Stimulated activated CD8-positive, alpha-beta memory T cell treated with anti-CD3 and anti-CD28 coated beads, Interleukin-7, amount 100 ng/mL, for 4 hours (primary cell): ENCODE results near the gene EDEM1.
"Not testable (repeated sequence)": the region's sequence is repeated elsewhere in the genome, so short reads cannot be mapped to it uniquely, and the experiment has no call there.

Experiments used
- DNase-seq, 2 donors: peaks; one replicate each; pipeline ENCODE4 v3.0.0-alpha.2; 2020; ENCODE audit warnings: low read depth in 2 of 2

Gene EDEM1

DNA sequence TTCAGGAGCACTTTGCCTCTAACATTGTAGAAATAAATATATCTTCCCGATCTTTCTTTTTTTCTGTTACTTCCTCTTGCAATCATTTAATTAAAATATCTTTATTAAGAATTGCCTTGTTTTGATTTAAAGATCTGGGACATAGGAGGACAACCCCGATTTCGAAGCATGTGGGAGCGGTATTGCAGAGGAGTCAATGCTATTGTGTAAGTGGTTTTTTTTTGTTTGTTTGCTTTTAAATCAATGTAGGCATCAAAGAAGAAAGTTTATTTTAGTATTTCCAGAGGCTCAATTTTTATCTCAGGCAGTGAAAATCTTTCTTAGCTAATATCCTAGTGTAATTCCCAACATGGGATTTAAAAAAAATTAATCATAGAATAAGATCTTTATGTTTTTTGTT lies 15.5 kb upstream of the EDEM1 start:
- no peak for DNase-seq

DNA sequence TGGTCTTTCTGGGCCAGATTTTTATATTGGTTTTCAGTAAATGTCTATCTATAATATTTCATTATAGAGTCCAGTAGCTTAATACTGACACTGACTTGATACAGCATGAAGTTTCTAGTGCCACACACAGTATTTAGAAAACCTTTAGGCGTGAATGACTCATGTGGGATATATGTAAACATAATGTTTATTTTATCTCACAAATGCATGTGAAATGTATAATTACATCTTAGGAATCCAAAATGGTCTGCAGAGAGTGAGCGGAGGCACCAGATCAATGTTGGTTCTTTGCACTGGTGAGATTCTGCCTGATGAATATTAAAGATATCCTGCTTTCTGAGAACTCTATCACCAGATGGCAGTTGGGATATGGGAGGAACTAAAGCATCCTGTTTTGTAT lies 8.5 kb upstream of the EDEM1 start:
- DNase-seq, result not testable (repeated sequence)

DNA sequence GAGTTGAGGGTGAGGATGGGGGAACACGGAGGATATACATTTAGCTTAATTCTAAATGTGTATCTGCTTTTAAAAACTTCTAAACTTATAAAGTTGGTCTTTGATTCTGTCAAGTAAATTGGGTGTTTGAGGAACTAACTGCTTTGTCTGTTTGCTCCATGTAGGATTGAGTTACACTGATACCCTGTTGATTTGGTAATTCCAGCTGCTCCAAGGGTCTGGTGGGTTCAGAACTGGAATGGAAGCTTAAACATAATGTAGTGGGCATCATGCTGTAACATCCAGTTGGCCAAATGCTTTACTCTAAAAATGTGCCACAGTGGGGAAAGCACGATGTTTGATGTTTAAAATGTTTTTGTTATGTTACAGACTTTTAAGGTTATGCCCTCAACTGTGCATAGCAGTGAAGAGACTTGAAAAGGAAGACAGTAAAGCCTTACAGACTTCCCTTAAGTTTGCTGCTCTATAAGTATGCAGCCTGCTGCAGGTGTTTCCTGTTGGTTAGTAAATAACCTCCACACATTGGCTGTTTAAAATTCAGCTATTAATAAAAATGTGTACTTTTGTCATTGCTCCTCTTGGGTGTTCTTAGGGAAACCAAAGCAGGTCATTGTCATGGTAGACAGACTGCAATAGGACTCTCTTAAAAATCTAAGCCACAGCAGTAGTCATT lies 5.9 kb upstream of the EDEM1 start:
- DNase-seq, result no peak

DNA sequence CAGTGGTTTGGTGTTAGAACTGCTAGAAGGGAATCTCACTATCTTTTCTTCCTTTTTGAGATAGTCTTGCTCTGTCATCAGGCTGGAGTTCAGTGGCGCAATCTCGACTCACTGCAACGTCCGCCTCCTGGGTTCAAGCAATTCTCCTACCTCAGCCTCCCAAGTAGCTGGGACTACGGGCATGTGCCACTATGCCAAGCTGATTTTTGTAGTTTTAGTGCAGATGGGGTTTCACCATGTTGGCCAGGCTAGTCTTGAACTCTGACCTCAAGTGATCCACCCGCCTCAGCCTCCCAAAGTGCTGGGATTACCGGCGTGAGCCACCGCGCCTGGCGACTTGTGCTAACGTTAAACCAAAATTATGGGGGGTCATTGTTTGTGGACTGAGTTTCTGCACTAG lies 3.8 kb upstream of the EDEM1 start:
- DNase-seq, result not testable (repeated sequence)

DNA sequence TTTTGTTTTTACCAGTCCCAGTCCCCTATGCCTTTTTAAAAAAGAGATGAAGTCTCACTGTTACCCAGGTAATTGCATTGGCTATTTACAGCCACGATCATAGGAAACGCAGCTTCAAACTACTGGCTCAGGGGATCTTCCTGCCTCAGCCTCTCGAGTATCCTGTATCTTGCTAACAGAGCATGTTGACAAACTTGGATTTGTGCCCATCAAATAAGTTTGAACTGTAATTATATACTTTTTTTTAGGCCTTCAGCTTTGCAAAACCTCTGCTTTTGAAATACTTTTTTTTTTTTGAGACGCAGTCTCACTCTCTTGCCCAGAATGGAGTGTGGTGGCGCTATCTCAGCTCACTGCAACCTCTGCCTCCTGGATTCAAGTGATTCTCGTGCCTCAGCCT lies 3.0 kb upstream of the EDEM1 start:
- DNase-seq, result no peak

DNA sequence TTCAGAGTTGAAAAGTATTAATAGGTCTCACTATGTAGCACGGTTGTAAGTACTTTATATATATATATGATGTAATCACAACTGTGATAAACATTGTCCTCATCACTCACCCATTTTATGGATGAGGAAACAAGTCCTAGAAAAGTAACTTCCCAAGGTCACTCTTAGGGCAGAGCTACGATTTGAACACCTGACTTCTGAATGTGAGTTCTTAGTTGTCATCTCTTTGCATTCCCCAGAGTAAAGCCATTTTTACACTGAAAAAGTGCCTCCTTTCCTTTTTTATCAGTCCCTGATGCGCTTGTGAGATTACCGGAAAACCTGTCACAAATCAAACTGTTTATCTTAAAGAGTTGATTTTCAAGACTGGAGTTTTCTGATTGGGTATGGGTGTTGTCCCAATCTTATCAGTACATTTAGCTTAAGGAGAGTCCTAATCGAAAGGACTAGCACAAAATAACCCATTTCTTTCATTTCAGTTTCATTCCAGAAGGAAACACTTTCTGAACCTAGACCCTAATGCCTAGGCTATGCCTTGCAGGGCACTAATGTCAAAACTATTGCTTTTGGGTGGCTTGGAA lies 2.3 kb upstream of the EDEM1 start:
- no peak for DNase-seq

DNA sequence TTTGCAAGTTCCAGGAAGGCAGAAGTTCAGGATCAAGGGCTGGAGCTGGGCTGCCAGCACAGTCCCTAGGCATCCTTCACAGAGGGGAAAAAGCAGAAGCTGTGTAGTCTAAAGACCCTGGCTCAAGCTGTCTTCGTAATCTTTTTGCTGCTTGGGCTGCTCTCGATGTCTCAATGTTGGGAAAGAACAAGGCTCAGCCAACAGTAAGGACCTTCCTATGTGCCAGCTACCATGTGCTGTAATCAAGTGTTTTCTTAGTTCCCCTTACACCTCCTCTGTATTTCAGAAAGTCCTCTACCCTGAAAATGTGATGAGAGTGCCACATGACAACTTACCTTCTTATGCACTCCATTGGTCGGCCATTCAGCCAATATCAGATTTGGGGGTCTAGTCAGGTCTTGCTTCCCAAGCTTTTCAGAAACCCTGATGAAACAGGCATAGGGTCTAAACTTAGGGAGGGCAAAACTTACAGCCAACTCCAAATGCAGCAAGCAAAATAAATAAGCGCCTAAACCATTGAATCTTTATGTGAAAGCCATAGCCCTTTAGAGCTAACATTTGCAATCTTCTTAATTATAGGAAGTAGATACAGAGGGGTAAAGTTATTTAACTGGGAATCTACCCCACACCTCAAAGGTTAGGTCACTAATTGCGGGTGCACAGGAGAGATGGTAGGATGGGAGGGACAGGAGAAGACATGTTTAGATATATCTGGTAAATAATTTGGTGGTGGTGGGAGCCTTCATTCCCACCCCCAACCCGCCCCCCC lies 1.2 kb upstream of the EDEM1 start:
- DNase-seq, result no peak

DNA sequence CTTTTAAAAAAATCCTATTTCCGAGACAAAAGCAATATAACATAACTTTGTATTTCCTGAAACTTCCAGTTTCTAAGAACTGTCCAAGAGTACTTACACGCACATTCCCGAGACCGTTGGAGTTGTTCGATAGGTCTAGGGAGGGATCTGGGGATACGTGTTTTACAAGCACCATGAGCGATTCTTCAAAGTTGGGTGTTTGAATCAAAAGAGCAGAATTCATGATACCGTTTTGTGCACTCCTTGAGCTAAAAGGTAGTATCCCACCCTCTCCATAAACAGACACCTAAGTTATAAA lies 700 bp upstream of the EDEM1 start:
- DNase-seq, result no peak

DNA sequence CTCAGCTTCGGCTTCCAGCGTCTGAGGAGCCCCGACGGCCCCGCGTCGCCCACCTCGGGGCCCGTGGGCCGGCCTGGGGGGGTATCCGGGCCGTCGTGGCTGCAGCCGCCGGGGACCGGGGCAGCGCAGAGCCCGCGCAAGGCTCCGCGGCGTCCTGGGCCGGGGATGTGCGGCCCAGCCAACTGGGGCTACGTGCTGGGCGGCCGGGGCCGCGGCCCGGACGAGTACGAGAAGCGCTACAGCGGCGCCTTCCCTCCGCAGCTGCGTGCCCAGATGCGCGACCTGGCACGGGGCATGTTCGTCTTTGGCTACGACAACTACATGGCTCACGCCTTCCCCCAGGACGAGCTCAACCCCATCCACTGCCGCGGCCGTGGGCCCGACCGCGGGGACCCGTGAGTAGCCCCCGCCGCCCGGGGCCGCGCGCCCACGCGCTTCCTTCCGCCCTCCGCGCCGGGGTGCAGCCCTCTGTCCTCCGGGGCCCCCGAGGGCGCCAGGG lies 462 bp downstream of the EDEM1 start:
- DNase-seq, result peak in 1 of 2 donors; percentile 57

DNA sequence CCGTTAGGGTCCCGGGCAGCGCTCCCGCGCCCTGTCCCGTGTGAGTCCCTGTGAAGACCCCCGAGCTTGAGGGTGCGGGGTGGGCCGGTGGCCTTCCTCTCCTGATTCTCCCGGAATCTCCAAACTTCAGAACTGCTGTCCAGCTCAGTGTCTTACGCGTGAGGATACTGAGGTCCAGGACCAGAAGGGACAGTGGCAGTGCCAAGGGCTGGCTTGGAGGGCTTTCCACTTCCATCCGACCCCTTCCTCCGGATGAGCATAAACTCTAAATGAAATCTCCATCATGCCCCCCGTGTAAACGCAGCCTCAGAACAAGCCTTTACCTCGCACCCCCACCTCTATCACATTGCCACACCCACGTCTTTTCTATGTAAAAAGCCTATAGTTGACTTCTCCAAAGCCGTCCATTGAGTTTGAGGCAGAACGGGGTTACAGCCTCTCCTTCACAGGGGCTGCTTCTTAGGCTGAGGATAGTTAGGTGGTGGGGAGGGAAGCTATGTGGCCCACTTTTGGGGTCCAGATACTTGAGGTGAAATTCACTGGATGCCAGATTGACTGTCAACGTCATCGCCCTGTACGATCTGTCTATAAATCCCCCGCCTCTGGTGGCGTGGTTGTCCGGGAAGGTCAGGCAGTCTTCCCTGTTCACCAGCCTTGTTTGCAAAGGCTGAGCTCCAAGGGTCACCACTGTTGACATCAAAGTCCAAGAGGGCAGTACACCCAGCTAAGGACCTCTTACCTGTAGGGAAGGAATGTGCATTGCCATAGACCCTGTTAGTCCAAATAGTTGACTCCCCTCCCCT lies 1.1 kb downstream of the EDEM1 start:
- peak; percentile 35 to 54 for DNase-seq

DNA sequence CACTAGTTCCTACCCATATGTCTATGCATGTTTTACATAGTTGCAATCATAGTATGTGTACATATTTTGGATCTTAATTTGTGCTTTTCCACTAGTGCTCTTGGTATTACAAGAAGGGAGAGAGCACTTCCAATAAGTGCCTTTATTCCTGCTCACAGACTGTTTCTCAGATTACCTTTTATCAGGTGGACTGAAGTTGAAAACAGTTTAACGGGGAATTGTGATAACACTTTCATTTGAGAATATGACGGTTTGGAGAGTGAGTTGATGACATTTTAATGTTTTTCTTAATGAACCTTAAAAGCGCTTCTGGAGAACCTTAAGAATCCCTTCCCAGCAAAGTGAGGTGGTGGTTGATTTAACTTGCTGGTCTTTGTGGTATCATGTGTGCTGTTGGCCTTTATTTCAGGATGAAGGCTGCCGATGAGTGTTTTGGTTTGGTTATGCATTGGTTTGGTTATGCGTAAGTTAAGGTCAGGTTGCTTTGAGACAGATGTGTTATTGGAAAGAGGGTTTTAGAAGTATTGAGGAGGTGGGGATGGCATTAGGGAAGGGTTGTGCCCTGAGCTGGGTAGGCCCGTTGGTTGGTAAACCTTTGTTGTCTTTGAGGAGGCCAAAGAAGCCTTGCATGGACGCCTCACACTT lies 2.8 kb downstream of the EDEM1 start:
- no peak for DNase-seq

DNA sequence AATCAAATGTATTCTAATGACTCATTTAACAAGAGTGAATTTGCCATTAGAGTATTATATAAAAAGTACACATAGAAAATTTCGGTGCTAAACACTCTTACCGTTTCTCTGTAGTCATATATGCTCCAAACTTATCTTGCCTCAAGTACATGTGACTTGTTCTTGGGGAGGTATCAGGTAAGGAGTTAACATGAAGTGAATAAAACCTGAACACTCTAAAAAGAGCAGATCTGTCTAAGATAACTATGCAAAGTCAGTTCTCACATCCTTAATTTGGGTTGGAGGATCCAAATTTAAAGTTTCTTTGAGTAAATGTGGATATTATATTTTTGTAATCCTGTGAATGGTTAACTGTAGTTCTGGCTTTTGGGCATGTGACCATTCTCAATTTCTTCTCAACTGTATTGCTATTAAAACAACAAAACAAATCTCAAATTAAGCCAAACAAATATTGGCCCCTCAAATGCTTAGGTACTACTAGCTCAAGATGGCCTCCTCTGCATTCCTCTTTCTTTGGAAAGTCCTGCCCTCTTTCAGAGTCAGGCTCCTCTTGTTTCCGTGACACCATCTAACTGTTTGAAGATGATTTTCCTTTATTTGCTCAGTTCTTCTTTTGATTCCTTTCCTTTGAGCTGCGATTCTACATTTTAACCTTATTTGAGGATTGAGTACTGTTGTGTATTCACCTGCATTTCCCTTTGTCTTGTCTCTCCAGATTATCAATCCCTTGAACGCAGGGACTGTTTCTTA lies 4.2 kb downstream of the EDEM1 start:
- DNase-seq, result no peak

DNA sequence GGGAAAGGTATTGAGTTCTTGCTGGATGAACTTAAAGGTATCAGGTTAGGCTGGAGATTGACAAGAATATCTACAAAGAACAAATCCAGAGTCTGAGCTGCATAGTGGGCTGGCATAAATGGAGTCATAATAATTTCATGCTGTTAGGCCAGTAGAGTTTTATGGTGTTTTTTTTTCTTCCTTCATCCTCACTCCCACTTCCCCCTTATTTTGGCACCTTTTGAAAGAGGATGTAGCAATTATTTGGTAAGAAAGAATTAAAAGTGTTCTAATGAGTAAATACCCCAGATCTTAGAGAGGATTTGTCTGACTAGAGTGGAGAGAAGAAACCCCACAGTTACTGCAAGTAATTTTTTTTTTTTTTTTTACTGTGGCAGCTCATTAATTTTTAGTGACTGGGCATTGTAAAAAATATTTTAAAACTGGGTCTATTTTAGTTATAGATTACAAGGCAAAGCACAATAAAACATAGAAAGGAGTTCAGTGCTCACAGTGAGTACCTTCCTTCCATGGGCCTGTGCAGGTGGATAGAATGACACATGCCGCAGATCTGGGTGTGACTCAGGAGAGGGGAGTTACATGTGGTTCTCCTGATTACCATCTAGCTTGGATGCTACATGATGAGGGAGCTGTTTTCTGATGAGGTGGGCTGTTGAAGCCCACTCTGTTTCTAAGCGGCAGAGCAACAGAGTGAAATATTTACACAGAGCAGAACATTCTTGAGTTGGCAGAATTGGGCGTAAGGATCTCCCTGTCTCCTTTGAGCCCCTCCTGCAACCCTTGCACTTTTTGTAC lies 5.3 kb downstream of the EDEM1 start:
- DNase-seq, result peak in 1 of 2 donors; percentile 30

DNA sequence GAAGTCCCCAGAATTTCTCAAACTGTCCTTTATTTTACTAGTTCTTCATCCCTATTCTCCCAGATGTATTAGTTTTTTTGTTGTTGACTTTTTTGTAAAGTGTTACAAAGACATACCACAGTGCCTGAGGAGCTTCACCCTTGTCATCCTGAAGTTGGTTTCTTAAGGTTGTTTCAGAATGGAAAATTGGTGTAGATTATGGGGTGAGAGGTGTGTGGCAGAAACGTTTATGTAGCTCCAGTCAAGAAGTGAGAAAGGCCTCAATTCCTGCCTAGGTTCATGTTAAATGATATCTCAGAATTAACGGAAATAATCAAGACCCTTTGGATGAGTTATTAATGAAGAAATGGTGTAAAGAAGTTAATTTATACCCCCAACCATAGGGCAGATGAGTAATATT lies 6.8 kb downstream of the EDEM1 start:
- DNase-seq, result no peak

DNA sequence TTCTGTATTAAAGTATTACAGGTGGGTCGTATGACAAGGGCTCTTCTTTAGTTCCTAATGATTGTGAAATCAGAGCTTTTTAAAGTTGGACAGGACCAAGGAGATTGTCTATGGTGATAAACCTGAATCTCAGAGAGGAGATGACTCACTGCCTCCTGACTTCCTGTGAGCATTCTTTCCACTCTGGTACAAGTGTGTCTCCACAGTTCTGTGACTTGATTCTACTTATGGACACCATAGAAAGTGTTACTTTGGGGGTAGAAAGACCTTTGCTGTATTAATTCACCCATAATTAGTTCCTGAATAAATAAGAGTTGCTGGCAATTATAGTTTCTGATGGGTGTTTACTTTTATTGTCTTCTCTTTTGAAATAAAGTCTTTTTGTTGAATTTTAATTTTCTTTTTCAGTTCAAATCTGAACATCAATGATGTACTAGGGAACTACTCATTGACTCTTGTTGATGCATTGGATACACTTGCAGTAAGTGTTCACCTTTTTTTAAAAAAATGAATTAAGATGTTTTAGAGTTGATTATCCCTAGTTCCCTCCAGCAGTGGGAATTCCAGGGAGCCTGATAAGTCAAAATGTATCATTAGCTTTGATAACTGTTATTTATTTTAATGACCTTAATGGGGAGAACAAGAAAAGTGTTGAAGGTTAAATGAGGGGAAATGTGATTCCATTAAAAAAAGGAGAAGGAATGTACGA lies 7.4 kb downstream of the EDEM1 start:
- DNase-seq, result peak; percentile 32 to 50

DNA sequence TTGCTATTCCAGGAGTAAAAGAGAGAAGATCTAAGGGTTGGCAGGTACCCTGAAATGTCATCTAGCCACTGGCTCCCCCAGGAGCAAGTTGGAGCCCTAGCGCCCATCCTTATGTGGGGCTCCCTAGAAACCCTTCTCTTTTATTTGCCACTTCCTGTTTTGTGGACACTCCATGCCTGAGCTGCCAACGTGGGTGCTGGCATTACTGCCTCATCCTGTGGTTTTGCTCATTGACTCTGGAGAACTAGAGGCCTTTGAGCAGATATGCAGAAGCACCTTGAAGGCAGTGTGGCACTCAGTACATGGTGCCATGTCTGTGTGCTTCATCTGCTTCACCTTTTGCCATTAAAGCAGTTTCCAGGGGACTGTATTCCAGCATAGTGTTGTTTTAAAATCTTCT lies 8.1 kb downstream of the EDEM1 start:
- no peak for DNase-seq

DNA sequence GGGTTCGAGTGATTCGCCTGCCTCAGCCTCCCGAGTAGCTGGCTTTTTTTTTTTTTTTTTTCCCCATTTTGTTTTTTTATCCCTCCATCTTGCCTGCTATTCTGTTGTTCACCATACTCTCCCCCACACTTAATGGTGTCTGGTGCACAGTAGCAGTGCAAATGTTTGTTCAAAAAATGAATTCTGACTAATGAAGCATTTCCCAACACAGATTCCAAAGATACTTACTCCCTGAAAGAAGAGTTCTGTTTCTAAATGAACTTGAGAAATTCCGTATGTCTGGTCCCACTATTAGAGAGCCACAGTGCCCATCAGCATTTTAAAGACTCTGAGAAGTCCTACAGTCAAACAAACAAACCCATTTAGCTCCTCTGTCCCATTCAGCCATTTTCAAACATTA lies 9.5 kb downstream of the EDEM1 start:
- DNase-seq, result no peak

DNA sequence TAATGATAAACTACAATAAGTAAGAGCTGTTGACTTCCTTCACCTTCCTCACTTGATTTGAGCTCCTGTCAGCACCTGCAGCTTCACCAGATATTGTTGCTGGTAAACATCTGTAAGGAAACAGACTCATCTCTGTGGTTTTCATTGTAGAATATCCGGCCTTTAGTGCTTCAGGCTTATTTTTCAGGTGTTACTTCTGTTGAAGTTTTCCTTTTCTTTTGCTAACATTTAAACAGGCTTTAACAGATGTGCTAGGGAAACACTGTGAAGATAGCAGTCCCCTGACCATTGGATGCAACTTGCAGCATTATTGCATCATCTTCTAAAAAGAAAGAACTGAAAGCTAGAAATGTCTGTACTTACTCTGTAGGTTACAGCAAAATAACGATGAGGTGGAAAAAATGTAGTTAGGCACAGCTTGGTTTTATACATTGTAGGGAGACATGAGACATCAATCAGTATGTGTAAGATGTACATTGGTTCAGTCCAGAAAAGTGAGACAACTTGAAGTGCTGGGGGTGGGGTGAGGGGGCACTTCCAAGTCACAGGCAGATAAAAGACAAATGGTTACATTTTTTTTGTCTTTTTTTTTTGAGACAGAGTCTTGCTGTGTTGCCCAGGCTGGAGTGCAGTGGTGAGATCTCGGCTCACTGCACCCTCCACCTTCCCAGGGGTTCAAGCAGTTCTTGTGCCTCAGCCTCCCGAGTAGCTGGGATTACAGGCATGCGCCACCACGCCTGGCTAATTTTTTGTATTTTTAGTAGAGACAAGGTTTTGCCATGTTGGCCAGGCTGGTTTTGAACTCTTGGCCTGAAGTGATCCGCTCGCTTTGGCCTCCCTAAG lies 10.2 kb downstream of the EDEM1 start:
- peak in 1 of 2 donors; percentile 25 for DNase-seq

DNA sequence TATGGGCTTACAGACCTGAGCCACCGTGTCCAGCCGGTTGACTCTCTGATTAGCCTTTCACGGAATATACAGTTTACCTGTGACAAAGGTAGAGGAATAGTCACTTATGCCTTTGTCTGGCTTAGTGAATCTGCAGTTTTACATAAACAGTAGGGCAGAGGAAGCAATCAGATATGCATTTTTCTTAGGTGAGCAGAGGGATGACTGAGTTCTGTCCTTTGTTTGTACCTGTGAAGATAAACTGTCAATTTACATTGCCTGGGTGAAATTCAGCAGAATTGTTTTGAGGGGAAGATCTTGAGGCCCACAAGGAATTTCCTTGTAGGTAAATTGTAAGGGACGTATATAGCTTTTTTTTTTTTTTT lies 10.8 kb downstream of the EDEM1 start:
- DNase-seq, result no peak
